OCI-LY3 (cell line): ENCODE data around the gene SLC35D3.

Experiments used
- EZH2phosphoT487 ChIP-seq: fragments of 200-600 bp; shearing (Covaris generic); IDR thresholded peaks from 2 replicates; pipeline ENCODE4 v1.6.1; 2018; ENCODE audit warnings: antibody characterized with exemption, mixed run types, low read depth
- TF ChIP-seq, protein P1 (sequence below): fragments of 200-600, 300-600 bp; sonication (generic); IDR thresholded peaks from 2 replicates; pipeline ENCODE4 v1.5.1; 2014; ENCODE audit warnings: antibody characterized with exemption, low read length, low read depth

DNA sequence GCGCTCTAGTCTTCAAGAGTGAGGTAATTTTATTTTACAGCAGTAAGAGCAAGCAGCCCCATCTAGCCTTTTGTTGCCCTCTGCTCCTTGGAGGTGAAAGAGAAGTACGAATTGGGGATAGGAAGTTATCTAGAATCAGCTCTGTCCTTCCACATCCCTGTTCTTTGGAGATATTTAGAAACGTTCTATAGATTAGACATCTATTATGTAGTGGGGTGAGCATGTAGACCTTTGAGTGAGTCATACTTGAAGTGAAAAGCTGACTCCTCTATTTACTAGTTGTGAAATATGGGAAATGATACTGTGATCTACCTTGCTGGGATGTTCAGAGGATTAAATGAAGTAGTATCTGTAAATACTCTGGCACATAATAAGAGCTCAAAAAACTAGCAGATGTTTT is 36.0 kb upstream of the SLC35D3 start:
- TF ChIP-seq, protein P1, sequence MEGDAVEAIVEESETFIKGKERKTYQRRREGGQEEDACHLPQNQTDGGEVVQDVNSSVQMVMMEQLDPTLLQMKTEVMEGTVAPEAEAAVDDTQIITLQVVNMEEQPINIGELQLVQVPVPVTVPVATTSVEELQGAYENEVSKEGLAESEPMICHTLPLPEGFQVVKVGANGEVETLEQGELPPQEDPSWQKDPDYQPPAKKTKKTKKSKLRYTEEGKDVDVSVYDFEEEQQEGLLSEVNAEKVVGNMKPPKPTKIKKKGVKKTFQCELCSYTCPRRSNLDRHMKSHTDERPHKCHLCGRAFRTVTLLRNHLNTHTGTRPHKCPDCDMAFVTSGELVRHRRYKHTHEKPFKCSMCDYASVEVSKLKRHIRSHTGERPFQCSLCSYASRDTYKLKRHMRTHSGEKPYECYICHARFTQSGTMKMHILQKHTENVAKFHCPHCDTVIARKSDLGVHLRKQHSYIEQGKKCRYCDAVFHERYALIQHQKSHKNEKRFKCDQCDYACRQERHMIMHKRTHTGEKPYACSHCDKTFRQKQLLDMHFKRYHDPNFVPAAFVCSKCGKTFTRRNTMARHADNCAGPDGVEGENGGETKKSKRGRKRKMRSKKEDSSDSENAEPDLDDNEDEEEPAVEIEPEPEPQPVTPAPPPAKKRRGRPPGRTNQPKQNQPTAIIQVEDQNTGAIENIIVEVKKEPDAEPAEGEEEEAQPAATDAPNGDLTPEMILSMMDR = no peak
- TF ChIP-seq EZH2phosphoT487 = no peak
